Right atrium auricular region (tissue), 2 donors: Measurements from ENCODE around the gene AGPAT3. TPM values are rescaled to one million over a fixed set of nuclear protein-coding genes. Genes with fewer than 3 reads are reported as not detected.

ENCODE experiments used
- DNase-seq: peaks from one replicate; pipeline ENCODE4 v3.0.0-alpha.2; 2019; ENCODE audit warnings: low spot score
- H3K27ac ChIP-seq, 2 donors: fragments of 200-600 bp; sonication (generic); 1 replicate in 1 of 2; 2 replicates in 1 of 2; pipeline ENCODE4 v1.5.1; 2016 to 2019
- H3K27me3 ChIP-seq, 2 donors: fragments of 200-600 bp; sonication (generic); one replicate each; pipeline versions ENCODE4 v1.5.1 to v1.6.0; 2017 to 2019
- H3K36me3 ChIP-seq: fragments of 200-600 bp; sonication (generic); one replicate; pipeline ENCODE4 v1.5.1; 2016
- H3K4me1 ChIP-seq, 2 donors: fragments of 200-600 bp; sonication (generic); one replicate each; pipeline versions ENCODE4 v1.5.1 to v1.6.0; 2017 to 2019
- H3K4me3 ChIP-seq, 2 donors: fragments of 200-600 bp; sonication (generic); 1 replicate in 1 of 2; 2 replicates in 1 of 2; pipeline ENCODE4 v1.5.1; 2017 to 2019; ENCODE audit warnings: mild to moderate bottlenecking in 1 of 2, moderate library complexity in 1 of 2
- H3K9me3 ChIP-seq, 2 donors: fragments of 200-600 bp; sonication (generic); one replicate each; pipeline ENCODE4 v1.5.1; 2019
- total RNA-seq, 2 donors: library from RNA; depleted of rRNA; stranded (reverse); fragments of >200 nt; gene quantifications; one replicate each; pipeline ENCODE4 v1.1.0, GENCODE V29; 2016
- TF ChIP-seq, protein P1 (sequence below), 2 donors: fragments of 200-600 bp; sonication (generic); IDR thresholded peaks; one replicate each; pipeline ENCODE4 v1.5.1; 2019; ENCODE audit warnings: antibody characterized with exemption in 2 of 2

Gene AGPAT3
- total RNA-seq, 2 donors from 2014 or later: 41.3 to 42.5 TPM

DNA sequence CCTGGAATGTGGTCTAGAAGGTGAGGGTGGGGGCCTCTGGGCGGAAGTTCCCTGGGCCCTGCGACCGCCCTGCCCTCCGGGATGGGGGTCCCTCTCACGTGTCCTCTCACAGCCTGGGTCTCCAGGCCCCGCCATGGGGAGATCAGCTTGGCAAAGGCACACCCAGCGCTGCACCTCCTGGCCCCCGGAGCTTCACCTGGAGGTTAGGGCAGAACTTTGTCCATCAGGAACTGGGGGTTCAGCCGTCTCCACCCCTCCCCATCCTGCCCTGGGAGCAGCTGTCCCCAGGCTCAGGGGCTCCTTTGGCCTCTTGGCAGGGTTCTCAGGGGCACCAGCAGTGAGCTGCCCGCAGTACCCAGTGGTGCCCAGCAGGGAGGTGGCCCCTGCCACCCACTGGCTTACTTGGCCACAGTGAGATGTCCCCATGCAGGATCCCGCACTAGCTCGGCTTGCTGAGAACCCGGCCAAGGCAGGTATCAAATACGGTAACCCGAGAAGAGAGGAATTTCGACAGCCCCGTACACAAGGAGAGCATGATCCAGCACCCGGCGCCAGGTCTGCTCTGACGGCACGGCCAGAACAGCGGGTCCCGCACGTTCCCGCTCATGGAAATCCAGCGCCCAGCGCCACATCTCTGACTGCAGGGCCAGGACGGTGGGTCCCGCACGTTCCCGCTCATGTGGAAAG, 38.9 kb upstream of the AGPAT3 start:
- no peak overlapping the region for H3K27ac ChIP-seq
- no peak for DNase-seq

DNA sequence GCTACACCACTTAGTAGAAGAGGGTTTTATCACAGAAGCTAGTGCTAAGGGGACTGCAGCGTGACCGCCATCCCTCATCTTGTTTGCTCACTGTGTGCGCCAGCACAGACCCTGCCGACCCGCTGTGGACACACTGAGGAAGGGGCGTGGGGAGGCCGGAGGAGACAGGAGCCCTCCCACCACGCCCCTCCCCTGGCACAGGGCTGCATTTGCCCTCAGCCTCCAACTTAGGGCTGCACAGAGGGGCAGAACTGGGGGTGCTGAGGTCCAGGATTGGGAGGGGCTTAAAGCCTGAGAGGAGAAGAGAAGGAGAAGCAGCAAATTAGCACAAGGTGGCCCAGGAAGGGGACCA, 38.4 kb upstream of the AGPAT3 start:
- Histone ChIP-seq H3K9me3 (no peaks in the 10 kb centered on the region), H3K4me3 (no peak overlapping the region), H3K27ac (no peak overlapping the region), H3K36me3 (no peaks in the 10 kb centered on the region), H3K4me1 (no peaks in the 10 kb centered on the region), H3K27me3 (no peaks in the 10 kb centered on the region)
- TF ChIP-seq, protein P1, sequence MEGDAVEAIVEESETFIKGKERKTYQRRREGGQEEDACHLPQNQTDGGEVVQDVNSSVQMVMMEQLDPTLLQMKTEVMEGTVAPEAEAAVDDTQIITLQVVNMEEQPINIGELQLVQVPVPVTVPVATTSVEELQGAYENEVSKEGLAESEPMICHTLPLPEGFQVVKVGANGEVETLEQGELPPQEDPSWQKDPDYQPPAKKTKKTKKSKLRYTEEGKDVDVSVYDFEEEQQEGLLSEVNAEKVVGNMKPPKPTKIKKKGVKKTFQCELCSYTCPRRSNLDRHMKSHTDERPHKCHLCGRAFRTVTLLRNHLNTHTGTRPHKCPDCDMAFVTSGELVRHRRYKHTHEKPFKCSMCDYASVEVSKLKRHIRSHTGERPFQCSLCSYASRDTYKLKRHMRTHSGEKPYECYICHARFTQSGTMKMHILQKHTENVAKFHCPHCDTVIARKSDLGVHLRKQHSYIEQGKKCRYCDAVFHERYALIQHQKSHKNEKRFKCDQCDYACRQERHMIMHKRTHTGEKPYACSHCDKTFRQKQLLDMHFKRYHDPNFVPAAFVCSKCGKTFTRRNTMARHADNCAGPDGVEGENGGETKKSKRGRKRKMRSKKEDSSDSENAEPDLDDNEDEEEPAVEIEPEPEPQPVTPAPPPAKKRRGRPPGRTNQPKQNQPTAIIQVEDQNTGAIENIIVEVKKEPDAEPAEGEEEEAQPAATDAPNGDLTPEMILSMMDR (IDR thresholded peaks at IDR 0.05): no peak
- no peak for DNase-seq

More for the DNA sequence above, 38.9 kb upstream of the AGPAT3 start:
- Histone ChIP-seq H3K27me3 (no peaks in the 10 kb centered on the region), H3K36me3 (no peaks in the 10 kb centered on the region), H3K4me1 (no peaks in the 10 kb centered on the region), H3K4me3 (no peak overlapping the region), H3K9me3 (no peaks in the 10 kb centered on the region)
- TF ChIP-seq, protein P1 (IDR thresholded peaks at IDR 0.05): peak in 1 of 2 donors; percentile 35

DNA sequence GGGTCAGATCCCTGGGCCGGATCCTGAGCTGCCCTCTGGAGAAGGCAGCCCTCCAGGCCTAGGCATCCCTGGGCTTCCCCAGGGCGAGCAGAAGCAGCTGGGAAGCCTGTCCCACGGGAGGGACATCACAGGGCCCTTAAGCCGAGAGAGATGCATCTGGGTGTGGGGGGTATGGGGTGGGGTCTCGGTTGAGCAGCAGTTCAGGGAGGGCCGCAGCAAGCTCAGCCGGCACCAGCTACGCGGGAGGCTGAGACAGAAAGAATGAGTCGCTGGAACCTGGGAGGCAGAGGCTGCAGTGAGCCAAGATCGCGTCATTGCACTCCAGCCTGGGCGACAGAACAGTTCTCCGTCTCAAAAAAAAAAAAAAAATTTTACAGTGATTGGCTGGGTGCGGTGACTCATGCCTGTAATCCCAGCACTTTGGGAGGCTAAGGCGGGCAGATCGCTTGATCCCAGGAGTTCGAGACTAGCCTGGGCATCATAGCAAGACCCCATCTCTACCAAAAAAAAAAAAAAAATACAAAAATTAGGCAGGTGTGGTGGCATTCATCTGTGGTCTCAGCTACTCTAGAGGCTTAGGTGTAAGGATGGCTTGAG, 37.9 kb upstream of the AGPAT3 start:
- TF ChIP-seq, protein P1 (IDR thresholded peaks at IDR 0.05): no peak
- no peak for DNase-seq

DNA sequence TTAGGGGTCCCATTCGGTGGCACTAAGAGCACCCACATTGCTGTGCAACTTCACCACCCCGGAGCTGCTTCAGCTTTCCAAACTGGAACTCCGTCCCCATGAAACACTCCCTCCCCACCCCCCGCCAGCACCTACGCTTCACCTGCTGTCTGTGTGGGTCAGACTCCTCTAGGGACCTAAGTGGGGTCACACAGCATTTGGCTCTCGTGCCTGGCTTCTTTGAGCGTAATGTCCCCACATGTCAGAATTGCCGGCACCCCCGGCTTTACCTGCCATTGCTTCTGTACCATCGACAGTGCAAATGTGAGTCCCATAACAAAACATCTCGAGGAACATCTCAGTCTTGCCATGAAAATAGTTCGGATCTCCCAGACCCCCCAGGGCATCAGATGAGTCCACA, 35.9 kb upstream of the AGPAT3 start:
- no peaks in the 10 kb centered on the region for H3K27me3 ChIP-seq
- H3K27ac ChIP-seq: no peak overlapping the region
- no peak for DNase-seq
- H3K4me3 ChIP-seq: no peak overlapping the region
- no peaks in the 10 kb centered on the region for H3K9me3 ChIP-seq
- TF ChIP-seq, protein P1 (IDR thresholded peaks at IDR 0.05): no peak
- H3K36me3 ChIP-seq: no peaks in the 10 kb centered on the region
- H3K4me1 ChIP-seq: no peaks in the 10 kb centered on the region

More for the DNA sequence above, 37.9 kb upstream of the AGPAT3 start:
- Histone ChIP-seq H3K27me3 (no peaks in the 10 kb centered on the region), H3K36me3 (no peaks in the 10 kb centered on the region), H3K4me1 (no peaks in the 10 kb centered on the region), H3K27ac (no peak overlapping the region), H3K9me3 (no peaks in the 10 kb centered on the region), H3K4me3 (no peak overlapping the region)

DNA sequence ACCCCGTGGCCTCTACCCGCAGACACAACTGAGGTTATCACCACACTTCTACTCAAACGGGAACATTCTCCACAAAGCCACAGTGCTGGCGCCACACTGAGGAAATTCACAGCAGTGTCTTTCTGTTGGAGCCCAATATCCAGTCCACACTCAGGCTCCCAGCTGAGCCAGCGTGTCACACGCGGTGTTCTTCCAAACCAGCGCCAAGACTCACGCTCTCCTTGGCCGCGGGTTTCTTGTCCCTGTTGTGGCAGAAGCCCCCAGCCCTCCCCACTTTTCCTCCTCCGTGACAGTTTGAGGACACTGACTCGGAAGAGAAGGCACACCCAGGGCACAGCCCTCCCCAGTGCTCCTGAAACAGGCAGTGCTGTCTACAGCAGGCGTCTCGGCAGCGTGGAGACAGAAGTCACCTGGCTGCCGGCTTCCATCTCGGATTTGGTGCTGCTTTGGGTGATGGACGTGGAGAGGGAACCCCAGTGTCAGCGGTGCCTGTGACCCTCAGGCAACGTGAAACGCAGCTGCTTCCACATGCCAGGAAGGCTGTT, 35.4 kb upstream of the AGPAT3 start:
- H3K27me3 ChIP-seq: no peaks in the 10 kb centered on the region
- H3K27ac ChIP-seq: no peak overlapping the region

More for the DNA sequence above, 35.4 kb upstream of the AGPAT3 start:
- Histone ChIP-seq H3K4me1 (no peaks in the 10 kb centered on the region), H3K36me3 (no peaks in the 10 kb centered on the region), H3K4me3 (no peak overlapping the region), H3K9me3 (no peaks in the 10 kb centered on the region)
- TF ChIP-seq, protein P1 (IDR thresholded peaks at IDR 0.05): no peak
- no peak for DNase-seq
